MCF 10A (cell line): ENCODE results near the gene XPO4. TPM values are rescaled to one million over a fixed set of nuclear protein-coding genes. Genes with fewer than 3 reads are reported as not detected.
"Not testable (repeated sequence)": the region's sequence is repeated elsewhere in the genome, so short reads cannot be mapped to it uniquely, and the experiment has no call there.

ENCODE experiments used
- BruUV-seq: library from RNA; stranded (reverse); fragments of 400-500 nt; replicated peaks from 2 replicates; lab custom pipeline; 2021; lab: Mats Ljungman, UMichigan
- CTCF ChIA-PET: fragments of 300-600 bp; sonication (Branson Sonifier 250); formaldehyde crosslinking; extraction: SDS; loops from one replicate; lab custom pipeline; 2021; ENCODE audit warnings: antibody characterized with exemption, inconsistent platforms; lab: Yijun Ruan, JAX
- POLR2A ChIA-PET: fragments of 300-600, 350-650 bp; sonication (Branson Sonifier 250); formaldehyde crosslinking; extraction: SDS; loops from one replicate; lab custom pipeline; 2020; ENCODE audit warnings: antibody characterized with exemption, inconsistent platforms; lab: Yijun Ruan, JAX
- DNase-seq: peaks from one replicate; pipeline ENCODE4 v3.0.0-alpha.2; 2018; ENCODE audit not compliant: unreplicated experiment
- H3K27ac Mint-ChIP-seq: one replicate; pipeline ENCODE4 v1.8.0; 2022; ENCODE audit warnings: mild to moderate bottlenecking, low read depth, mixed read lengths; ENCODE audit not compliant: unreplicated experiment
- H3K27me3 Mint-ChIP-seq: one replicate; pipeline ENCODE4 v1.8.0; 2022; ENCODE audit warnings: mixed read lengths; ENCODE audit not compliant: insufficient read depth, unreplicated experiment
- H3K36me3 Mint-ChIP-seq: one replicate; pipeline ENCODE4 v1.8.0; 2022; ENCODE audit warnings: mild to moderate bottlenecking, moderate library complexity, mixed read lengths; ENCODE audit not compliant: insufficient read depth, unreplicated experiment
- H3K4me1 Mint-ChIP-seq: one replicate; pipeline ENCODE4 v1.8.0; 2022; ENCODE audit warnings: mixed read lengths; ENCODE audit not compliant: insufficient read depth, unreplicated experiment
- H3K4me3 Mint-ChIP-seq: one replicate; pipeline ENCODE4 v1.8.0; 2022; ENCODE audit warnings: mild to moderate bottlenecking, moderate library complexity, mixed read lengths; ENCODE audit not compliant: unreplicated experiment
- H3K9me3 Mint-ChIP-seq: one replicate; pipeline ENCODE4 v1.8.0; 2022; ENCODE audit warnings: mixed read lengths; ENCODE audit not compliant: unreplicated experiment
- intact Hi-C: fragments of 100-400 bp; cut with micrococcal nuclease; formaldehyde crosslinking; loops from 2 replicates; pipeline ENCODE4 v1.14.1; 2022
- total RNA-seq: library from RNA; stranded (reverse); gene quantifications from 2 replicates; pipeline ENCODE4 v1.2.3, GENCODE V29; 2022
- TF ChIP-seq, protein P1 (sequence below): fragments of 200-600 bp; IDR thresholded peaks from one replicate; pipeline ENCODE4 v1.8.0; 2022; ENCODE audit warnings: antibody characterized with exemption, mild to moderate bottlenecking; ENCODE audit not compliant: unreplicated experiment

The XPO4 gene
- total RNA-seq, 1 experiment from 2014 or later = 25.8 TPM

- H3K9me3 Mint-ChIP-seq = no peaks in the 10 kb centered on the region
- no peak overlapping the region for H3K4me3 Mint-ChIP-seq
- POLR2A ChIA-PET = interaction anchor here (0.9 to 1.9 kb wide), 3 partner anchors 13 to 431 kb away, joined by 3 to 9 read pairs (median 3); no protein-coding TSS in a partner anchor
- CTCF ChIA-PET = interaction anchor here (0.5 to 5.6 kb wide), 30 partner anchors 8 to 997 kb away, joined by 3 to 76 read pairs (median 4); partner anchors contain the start of gene XPO4
- BruUV-seq = no TSS peak
- no peaks in the 10 kb centered on the region for H3K36me3 Mint-ChIP-seq
- H3K27ac Mint-ChIP-seq = no peak overlapping the region
- intact Hi-C loops = loop anchor here (1.0 to 5.0 kb wide), 5 partner anchors 98 to 743 kb away; no protein-coding TSS in a partner anchor
- H3K4me1 Mint-ChIP-seq = no peaks in the 10 kb centered on the region
- TF ChIP-seq, protein P1, sequence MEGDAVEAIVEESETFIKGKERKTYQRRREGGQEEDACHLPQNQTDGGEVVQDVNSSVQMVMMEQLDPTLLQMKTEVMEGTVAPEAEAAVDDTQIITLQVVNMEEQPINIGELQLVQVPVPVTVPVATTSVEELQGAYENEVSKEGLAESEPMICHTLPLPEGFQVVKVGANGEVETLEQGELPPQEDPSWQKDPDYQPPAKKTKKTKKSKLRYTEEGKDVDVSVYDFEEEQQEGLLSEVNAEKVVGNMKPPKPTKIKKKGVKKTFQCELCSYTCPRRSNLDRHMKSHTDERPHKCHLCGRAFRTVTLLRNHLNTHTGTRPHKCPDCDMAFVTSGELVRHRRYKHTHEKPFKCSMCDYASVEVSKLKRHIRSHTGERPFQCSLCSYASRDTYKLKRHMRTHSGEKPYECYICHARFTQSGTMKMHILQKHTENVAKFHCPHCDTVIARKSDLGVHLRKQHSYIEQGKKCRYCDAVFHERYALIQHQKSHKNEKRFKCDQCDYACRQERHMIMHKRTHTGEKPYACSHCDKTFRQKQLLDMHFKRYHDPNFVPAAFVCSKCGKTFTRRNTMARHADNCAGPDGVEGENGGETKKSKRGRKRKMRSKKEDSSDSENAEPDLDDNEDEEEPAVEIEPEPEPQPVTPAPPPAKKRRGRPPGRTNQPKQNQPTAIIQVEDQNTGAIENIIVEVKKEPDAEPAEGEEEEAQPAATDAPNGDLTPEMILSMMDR = peak; percentile 76
- peak; percentile 74 for DNase-seq
- H3K27me3 Mint-ChIP-seq = no peaks in the 10 kb centered on the region
Measured at GRCh38 chr13:20924758-20925394, 22.3 kb upstream of the XPO4 start.

DNA sequence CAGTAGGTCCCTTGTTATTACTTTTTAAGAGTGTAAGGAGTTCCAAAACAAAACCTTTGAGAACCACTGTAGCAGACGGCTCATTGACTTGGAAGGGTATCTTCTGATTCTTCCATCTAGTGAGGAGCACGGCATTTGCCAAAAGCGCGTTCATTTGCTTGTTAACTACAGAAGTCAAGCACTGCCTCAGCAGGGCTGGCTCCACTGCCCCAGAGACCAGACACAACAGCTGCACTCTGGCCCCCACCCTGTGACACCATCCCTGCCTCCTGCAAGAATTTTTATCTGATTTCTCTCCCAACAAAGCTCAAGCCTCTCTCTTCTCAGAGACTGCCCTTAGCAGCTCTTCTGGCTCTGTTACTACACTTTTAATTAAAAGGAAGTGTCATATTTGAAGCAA lies 20.7 kb upstream of the XPO4 start:
- no peak overlapping the region for H3K4me3 Mint-ChIP-seq
- TF ChIP-seq, protein P1 = no peak
- H3K27me3 Mint-ChIP-seq = no peaks in the 10 kb centered on the region
- CTCF ChIA-PET = interaction anchor here (0.6 to 5.6 kb wide), 12 partner anchors 13 to 740 kb away, joined by 3 to 76 read pairs (median 4); partner anchors contain the start of gene XPO4
- intact Hi-C loops = no loop called here
- no peaks in the 10 kb centered on the region for H3K4me1 Mint-ChIP-seq
- no TSS peak for BruUV-seq
- H3K27ac Mint-ChIP-seq = no peak overlapping the region
- POLR2A ChIA-PET = interaction anchor here (0.7 kb wide), 1 partner anchor 9 kb away, joined by 3 read pairs; no protein-coding TSS in a partner anchor
- H3K36me3 Mint-ChIP-seq = no peaks in the 10 kb centered on the region
- no peak for DNase-seq
- no peaks in the 10 kb centered on the region for H3K9me3 Mint-ChIP-seq

DNA sequence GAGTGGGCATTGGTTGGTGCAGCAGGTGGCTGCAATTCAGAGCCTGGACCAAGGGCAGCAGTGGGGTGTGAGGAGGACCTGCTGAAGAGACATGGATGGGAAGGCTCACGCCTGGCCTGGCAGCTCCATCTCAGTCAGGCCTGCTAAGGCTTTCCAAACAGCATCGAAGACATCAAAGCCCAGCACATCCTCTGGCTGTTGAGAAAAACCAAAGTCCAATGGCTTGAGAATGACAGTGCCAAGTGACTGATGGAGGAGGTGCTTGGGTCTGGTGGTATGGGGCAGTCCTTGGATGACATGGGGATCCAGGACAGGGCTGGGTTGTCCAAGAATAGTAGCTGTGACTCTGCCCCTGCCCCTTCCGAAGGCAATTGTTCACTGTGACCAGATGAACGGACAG lies 19.0 kb upstream of the XPO4 start:
- intact Hi-C loops = no loop called here
- TF ChIP-seq, protein P1 = no peak
- H3K4me1 Mint-ChIP-seq = no peaks in the 10 kb centered on the region
- ChIA-PET POLR2A (no interaction called here), CTCF (interaction anchor here (0.6 to 1.2 kb wide), 5 partner anchors 11 to 725 kb away, joined by 3 to 7 read pairs (median 4); no protein-coding TSS in a partner anchor)
- H3K36me3 Mint-ChIP-seq = no peaks in the 10 kb centered on the region
- no peak overlapping the region for H3K27ac Mint-ChIP-seq
- no peak overlapping the region for H3K4me3 Mint-ChIP-seq
- DNase-seq = no peak
- no peaks in the 10 kb centered on the region for H3K27me3 Mint-ChIP-seq
- H3K9me3 Mint-ChIP-seq = no peaks in the 10 kb centered on the region
- BruUV-seq = no TSS peak

- H3K4me3 Mint-ChIP-seq, BruUV-seq, H3K27me3 Mint-ChIP-seq, POLR2A ChIA-PET, H3K27ac Mint-ChIP-seq, H3K9me3 Mint-ChIP-seq, intact Hi-C loops, DNase-seq, H3K36me3 Mint-ChIP-seq, H3K4me1 Mint-ChIP-seq: not testable (repeated sequence)
- CTCF ChIA-PET = interaction anchor here (0.9 to 2.3 kb wide), 2 partner anchors 10 to 421 kb away, joined by 5 to 6 read pairs; no protein-coding TSS in a partner anchor
Measured at GRCh38 chr13:20915676-20916075, 13.1 kb upstream of the XPO4 start.
